ENCODE results near the gene ROBO1.

Gene ROBO1

DNA sequence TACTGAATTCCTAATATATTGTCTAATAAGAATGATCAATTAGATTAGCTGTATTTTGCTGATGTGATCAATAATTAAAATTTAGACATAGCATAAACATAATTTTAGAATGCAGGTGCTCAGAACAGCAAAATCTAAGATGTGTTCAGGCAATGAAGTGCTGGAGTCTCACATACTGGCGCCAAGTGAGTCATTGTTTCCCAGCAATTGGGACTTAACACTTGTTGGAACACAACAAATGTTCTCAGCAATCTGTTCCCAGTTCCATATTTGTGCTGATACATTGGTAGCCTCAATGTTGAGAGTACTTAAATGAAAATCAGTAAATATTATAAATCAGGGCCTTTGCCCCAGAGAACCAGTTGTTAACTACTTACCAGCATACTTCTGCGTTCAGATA, 619.0 kb downstream of the ROBO1 start:
- no peak for DNase-seq

DNA sequence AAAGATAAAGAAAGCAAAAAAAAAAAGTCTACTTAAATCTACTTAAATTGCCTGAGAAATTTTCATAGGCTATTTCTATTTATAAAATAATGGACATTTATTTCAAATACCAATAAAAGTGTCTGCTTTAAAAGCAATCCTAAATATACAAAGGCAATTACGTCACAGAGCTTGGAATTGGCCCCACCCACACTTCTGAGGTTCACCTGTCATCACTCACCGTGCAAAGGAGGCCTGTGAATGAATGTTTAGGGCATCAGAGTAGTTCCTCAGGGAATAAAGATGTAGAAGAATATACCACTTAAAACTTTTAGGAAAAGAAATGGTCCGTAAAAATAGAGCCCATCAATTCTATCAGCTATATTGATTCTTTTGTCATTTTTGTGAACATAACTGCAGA, 621.8 kb downstream of the ROBO1 start:
- DNase-seq = no peak

DNA sequence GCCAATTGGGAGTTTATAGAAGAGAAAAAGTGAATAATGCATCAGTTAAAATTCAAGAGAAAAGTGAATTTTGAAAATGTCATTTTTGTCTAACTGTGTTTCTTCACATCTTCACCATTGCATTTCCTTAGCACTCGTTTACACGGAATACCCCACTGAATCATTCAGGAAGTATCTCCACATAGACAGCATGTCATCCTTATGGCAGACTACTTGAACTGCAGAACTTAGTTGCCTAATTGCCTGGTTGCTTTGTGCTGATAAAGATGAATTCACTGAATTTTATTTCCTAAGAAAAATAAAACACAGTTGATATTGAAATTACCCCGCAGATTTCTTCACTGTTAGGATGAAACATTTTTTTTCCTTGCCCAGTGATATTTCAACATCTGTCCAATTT, 627.1 kb downstream of the ROBO1 start:
- no peak for DNase-seq

DNA sequence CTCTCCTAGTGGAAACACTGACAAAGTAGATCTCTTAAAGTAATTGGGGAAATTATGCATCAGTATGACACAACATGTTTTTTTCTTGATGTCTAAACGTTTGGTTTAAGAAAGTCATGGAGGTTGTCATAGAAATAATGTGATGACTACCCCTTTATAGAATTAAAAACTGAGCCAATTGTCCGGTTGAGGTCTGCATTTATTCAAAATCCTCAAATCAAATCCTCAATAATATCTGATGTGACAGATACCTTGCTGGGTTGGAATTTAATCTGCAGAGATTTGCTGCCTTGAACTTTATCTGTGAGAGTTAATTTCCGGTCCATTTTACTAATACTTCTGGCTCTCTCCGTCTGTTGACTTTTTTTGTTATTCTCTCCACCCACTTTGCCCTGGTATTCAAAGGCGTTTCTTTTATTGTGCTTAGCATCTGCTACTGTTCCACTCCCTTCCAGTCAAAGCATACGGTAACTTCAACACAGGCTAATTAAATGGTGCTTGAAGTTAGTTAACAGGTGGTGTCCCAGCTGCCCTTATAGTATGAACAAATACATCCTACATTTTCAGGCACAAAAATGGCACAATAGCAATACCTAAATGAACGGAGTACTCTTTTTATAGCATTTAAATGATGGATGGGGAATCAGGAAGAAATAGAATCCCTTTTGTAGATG, 628.3 kb downstream of the ROBO1 start:
- no peak for DNase-seq

DNA sequence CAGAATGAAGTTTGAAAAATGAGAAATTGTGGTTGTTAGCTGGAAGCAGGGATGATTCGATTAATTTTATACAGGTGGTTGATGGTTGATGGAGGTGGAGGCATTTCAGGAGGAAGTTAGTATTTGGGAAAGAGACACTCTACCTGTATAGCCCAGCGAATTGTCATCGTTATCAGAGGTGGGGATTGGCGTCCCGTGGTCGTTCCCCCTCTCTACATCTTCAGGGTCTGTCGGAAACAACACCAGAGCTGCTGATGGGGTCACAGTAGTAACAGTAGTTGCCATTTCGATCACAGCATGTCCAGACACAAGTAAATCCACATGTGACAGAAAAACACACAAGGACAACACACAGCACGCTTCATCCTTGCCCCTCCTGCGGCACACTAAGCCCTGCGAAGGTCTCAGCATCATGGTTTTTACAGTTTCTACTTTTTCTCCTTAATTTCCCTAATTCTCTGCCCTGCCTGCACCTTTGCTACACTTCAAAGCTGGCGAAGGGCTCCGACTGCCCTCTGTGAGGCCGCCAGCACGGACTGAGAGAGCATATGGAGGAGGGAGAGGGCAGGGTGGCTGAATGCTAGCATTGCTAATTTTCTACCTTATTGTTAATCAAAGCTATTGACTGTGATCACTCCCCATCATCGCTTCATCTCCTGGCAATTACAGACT, 642.3 kb downstream of the ROBO1 start:
- DNase-seq = no peak

DNA sequence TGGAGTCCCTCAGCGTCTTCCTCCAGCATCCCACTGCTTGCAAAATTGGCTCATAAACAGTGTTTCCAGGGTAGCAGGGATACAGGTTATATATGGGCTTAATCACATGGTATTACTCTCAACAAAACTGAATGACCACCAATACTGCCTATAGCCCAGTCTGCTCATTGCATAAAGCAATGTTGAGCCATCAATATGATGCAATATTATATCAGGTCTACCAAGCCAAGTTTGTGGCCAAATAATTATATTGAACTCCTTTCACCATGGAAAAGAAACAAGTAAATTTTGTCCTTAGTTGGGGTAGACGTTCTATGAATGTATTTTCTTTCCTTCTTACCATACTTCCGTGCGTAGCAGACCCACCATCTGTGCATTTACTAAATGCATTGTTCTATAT, 652.3 kb downstream of the ROBO1 start:
- no peak for DNase-seq

DNA sequence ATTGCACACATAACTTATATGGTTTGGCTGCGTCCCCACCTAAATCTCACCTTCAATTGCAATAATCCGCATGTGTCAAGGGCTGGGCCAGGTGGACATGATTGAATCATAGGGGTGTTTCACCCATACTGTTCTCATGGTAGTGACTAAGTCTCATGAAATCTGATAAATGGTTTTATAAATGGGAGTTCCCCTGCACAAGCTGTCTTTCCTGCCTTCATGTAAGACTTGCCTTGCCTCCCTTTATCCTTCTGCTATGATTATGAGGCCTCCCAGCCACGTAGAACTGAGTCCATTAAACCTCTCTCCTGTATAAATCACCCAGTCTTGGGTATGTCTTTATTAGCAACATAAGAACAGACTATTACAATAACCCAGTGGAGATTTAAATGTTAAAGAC, 653.9 kb downstream of the ROBO1 start:
- no peak for DNase-seq

DNA sequence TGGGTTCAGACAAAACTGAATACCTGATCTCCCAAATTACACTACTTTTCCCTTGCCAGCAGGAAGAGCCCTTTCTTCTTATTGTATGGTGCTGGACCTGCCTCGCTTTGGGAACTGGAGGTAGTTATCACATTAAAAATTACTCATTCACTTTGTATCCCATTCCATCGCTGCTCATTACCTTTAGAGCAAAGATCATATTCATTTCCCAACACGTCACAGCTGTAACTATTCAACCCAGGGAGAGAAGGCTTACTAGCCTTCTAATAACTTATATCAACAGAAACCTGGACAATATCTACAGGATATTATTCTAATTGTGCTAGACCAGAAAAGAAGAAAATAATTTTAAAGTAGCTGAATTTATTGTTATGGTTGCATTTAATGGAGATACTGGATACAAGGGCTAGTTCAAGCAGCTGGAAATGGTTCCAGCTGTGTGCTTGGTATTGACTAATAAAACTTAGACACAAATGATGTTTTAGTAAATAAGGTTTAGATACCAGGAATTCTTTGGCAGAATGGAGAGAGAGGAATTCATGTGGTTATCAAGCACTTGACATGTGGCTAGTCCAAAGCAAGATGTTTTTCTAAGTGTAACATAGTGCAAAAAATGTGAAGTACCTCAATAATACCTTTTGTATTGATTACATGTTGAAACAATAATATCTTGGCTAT, 656.3 kb downstream of the ROBO1 start:
- DNase-seq = no peak

DNA sequence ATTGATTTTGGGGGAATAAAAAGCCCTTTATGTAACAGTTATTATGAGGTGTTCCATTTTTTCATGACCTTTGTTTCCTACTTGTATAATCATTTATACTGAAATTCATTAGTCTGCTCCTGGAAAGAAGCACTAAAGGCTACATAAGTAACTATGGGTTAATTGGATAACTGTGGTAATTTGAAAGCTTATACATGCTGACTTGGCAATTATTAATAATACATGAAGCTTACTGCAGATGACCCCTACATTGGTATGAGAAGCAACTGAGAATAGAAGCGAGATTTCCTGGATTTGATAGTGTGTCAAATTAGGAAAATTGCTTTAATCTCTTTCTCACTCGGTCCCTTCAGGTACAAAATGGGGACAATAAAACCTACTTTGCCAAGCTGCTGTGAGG, 658.0 kb downstream of the ROBO1 start:
- DNase-seq = no peak

DNA sequence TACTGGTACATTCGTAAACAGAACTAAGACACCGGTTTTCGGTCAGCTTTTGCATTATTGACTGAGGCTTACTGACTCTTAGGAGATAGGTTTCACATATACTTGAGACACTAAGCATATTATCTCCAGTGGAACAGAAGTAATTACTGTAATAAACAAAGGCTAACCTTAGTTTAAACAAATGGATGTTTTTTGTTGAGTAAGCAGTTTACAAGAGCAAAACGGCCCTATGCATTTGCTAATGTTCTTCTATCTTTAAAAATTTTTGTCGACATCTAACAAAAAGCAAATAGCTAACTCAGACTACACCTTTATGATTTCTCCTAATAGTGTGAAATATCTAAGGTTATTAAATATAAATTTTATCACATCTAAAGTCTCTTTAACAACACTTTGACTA, 664.5 kb downstream of the ROBO1 start:
- DNase-seq = no peak

DNA sequence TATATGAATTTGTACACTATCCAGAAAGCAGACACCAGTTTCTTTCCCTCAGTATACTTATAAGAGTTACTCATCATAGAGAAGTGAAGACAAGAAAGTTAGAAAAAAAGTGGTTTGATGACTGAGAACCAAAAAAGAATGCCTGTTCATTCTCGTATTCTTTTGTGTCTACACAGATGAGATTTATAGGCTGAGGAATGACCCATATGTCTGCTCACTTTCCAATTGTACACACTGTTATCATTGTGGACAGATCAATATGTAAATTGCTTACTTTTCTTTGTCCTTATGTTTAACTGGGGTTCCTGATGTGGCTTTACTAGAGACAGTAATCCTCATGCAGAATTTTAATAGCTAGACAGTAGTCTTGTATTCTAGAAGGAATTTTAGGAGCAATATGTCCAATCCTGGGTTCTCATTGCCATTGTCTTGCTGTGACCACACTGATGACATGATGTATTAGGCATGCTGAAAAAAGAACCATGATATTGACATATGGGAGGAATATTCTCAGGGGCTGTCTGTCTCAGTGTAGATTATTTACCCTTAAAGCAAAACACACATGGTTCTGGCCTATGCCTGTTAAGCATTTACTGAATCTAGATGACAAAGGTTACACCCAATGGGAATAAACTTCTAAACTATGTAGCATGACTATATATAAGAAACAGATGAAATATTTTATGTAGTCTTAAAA, 669.7 kb downstream of the ROBO1 start:
- no peak for DNase-seq

DNA sequence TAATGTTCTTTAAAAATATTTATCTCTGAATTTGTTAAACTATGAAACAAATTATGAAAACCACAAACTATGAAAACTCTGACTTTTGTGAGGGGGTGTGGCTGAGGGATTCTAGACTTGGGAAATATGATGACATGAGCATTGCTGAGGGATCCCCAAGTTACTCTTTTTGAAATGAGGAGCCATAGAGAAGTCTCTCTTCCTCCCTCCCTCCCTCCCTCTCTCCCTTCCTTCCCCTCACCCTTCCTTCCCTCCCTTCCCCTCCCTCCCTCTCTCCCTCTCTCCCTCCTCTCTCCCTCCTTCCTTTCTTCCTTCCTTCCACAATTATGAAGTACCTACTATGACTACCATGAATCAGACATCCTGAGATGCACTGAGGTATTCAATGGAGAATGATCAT, 673.1 kb downstream of the ROBO1 start:
- no peak for DNase-seq

DNA sequence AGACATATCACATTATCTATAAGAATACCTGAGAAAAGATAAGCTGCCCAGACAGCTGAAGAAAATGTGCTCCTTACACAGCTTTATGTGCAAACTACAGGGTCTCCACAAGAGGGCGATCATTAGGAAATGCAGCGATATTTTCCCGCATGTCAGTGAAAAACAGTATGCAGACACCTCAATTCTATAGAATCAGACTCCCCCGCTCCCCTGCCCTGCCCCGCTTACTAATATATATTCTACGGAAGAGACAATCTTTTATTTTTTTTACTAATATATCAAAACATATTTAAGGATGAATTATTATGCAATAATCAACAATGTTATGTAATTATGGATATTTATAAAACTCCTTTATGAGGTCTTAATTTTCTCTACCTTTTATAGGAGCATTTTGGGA, 681.3 kb downstream of the ROBO1 start:
- peak in 1 of 2 donors; percentile 17 for DNase-seq

DNA sequence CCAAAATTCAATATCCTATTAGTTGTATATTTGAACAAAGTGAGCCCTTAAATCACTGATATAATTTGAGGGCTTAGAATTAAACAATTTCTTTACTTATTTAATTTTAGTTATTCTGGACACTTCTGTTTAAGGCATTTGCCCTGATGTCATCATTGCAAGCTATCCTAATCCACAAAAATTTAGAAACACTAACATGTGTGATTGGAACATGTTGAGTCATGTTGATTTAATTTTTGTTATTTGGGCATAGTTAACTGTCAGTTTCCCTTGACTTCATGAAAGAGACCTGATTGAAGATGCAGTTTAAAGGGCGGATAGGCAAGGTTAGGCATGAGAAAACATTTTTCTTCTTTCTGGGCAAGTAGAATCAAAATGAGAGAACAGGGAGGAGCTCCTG, 682.6 kb downstream of the ROBO1 start:
- no peak for DNase-seq

DNA sequence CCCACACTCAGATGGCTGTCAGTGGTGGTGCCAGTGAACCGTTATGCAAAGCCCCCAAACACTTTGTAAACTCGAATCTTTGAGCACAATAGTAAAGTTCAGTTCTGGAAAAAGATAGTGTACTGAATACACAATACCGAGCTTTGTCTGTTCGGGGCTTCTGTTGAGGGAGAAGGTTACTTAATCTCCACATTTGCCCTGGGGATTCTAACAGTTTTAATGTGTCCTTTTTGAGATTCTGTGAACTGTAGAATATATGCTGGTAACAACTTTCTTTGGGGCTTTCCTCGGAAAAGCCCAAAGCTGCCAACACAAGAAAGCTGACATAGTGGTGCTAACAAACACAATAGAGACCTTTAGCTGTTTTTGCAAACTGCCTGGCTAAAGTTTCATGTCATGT, 686.5 kb downstream of the ROBO1 start:
- no peak for DNase-seq

DNA sequence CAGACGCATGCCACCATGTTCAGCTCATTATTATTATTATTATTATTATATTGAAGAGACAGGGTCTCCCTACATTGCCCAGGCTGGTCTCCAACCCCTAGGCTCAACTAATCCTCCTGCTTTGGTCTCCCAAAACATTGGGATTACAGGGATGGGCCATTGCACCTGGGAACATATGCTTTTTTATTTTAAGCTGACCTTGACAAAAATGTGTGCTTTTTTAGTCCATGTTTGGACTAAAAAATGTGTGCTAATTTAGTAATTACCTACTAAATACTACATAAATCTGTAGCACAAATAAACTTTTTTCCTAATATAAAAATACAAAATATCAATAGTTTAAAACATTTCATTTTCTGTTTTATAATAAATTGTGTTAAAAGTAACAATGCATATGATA, 693.2 kb downstream of the ROBO1 start:
- no peak for DNase-seq

DNA sequence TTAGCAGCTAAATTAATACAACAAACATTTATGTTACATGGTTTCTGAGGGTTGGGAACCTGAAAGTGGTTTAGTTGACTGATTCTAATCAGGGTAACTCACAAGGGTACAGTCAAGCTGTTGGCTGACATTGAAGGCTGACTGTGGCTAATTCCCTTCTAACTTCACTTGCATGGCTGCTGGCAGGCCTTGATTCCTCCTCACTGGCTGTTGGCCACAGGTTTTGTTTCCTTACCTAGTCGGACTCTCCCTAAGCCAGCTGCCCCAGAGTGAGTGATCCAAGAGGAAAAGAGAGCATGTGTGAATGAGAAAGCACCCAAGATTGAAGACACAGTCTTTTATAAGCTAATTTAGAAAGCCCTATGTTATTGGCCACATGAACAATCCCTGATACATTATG, 700.1 kb downstream of the ROBO1 start:
- no peak for DNase-seq

DNA sequence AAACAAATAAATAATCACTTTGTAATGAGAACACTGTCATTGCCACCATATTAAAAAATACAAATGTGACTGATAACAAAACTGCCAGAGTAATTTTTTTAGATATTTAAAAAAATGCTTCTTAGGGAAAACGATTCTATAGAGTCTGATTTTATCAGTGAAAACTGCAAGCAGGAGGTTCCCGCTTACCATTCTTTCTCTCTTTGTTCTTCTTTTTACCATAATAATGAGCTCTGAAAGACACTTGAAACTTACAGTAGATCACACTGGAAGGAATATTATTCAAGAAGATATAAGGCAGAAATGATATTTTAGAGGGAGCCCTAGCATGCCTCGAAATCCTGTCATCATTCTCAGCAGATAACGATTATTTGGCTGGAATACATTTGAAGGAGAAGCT, 701.3 kb downstream of the ROBO1 start:
- no peak for DNase-seq

DNA sequence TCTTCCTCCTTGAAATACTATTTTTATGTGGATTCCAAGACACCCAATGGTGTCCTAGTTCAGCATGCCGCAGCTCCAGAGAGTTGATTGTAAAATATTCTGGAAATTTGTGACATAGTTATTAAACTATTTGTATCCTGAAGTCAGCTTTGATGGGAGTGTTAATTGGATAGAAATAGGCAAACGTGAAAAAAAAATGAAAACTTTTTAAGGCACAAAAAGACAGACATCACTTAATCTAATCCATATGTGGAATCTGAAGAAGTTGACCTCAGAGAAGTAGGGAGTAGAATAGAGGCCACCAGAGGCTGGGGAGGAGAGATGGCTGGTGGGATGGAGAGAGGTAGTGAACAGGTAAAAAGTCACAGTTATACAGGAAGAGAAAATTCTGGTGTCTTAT, 704.2 kb downstream of the ROBO1 start:
- no peak for DNase-seq

DNA sequence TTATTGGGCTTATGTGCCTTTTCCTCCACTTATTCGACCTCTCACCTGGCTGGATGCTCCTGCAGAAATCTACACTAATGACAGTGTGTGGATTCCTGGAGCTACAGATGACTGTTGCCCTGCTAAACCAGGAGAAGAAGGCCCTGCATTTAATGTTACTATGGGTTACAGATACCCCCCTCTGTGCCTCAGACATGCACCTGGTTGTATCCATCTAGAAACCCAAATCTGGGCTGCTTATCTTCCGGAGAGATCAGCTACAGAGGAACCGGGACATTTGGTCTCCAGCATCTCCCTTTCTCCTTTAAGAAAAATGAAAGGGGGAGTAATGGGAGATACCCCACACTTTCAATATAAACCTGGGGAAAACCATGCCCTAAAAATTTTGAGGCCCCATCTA, 710.0 kb downstream of the ROBO1 start:
- no peak for DNase-seq

DNA sequence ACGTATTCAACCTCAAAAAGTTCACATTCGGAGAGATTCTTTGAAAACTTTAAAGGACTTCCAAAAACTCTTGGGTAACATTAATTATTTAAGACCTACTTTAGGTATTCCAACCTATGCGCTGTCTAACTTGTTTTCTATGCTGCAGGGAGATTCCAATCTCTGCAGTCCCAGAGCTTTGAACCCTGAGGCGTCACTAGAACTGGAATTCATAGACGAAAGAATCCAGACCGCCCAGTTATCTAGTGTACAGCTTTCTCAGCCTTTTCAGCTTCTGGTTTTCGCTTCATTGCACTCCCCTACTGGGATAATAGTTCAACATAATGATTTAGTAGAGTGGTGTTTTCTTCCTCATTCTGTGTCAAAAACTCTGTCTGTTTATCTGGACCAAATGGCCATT, 711.3 kb downstream of the ROBO1 start:
- DNase-seq = no peak

DNA sequence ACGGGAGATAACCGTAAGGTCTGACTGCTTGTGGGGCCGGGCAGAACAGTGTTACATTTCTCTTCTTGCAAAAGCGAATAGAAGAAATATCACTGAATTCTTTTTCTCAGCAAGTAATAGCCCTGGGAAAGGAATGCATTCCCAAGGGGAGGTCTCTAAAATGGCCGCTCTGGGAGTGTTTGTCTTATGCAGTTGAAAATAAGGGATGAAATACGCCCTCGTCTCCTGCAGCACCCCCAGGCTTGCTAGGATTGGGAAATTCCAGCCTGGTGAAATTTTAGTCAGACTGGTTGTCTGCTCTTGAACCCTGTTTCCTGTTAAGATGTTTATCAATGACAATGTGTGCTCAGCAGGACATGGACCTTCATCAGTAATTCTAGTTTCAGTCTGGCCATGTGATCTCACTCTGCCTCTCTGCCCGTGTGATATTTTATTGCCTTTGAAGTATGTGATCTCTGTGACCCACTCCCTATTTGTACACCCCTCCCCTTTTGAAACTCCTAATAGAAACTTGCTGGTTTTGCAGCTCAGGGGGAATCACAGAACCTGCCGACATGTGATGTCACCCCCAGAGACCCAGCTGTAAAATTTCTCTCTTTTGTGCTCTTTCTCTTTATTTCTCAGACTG, 715.6 kb downstream of the ROBO1 start:
- peak in 1 of 2 donors; percentile 1 for DNase-seq

DNA sequence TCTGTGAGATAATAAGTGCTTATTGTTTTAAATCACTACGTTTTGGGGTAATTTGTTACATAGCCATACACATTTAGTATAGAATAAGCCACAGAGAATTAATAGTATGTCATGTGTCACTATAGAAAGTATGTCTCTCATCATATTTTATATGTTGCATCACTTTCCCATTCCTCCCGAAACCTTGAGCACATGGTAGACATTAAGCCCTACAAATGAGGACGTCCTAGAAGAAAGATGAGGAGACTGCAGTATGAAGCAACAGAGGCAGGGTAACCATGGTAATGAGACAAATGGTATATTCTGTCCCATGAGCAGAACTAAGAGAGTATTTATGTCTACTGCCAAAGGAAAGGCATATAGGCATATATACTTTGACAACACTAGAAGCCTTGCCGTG, 720.2 kb downstream of the ROBO1 start:
- no peak for DNase-seq

Measured in stimulated activated CD4-positive, alpha-beta T cell treated with anti-CD3 and anti-CD28 coated beads, Interleukin-2, amount 100 ng/mL, for 24 hours (primary cell).